H1 (cell line): ENCODE results near the gene RAB40C. TPM values are rescaled to one million over a fixed set of nuclear protein-coding genes. Genes with fewer than 3 reads are reported as not detected.

Experiments used
- polyA plus RNA-seq, 7 experiments: library from polyadenylated mRNA; depleted of rRNA in 3 of 7; stranded (reverse) in 5 of 7; unstranded in 2 of 7; fragments of >200 nt in 5 of 7; fragments of 200-250 nt in 2 of 7; gene quantifications; 1 replicate in 5 of 7; 2 replicates in 1 of 7; 4 replicates in 1 of 7; pipeline versions ENCODE4 v1.2.1 to v1.2.3, GENCODE V29; 2011 to 2013; ENCODE audit warnings: missing spikeins in 2 of 7, mixed read lengths in 2 of 7
- total RNA-seq: library from RNA; stranded (reverse); fragmentation: NEBNext Ultra II Directional; extraction: Animal tissue kit (Norgen Biotek cat#: 25700); gene quantifications from 2 replicates; pipeline ENCODE4 v1.2.1, GENCODE V29; 2021
- TF ChIP-seq, protein P1 (sequence below): fragments of 300-600 bp; sonication (generic); IDR thresholded peaks from 2 replicates; pipeline ENCODE4 v1.7.1; 2012; ENCODE audit warnings: low read length, moderate library complexity, mild to moderate bottlenecking, inconsistent platforms; ENCODE audit not compliant: insufficient replicate concordance

Gene RAB40C
- total and polyA plus RNA-seq, 2 of the 8 experiments (the other 6 are each of a cell fraction or from before 2014, with no cell fraction given): 13.9 to 15.6 TPM

DNA sequence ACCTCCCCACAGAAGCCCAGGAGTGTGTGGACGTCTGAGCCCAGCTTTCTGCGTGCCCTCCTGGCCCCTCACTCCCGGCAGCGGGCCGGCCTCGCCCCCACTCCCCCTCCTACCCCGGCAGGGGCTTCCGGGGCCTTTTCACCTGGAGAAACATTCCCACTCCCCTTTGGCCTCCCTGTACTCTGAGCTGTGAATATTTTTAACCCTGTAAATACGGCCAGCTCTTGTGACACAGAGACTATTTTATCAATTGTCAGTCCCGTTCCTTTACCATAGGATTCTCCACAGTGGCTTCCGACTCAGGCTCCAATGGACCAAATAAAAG, 35.6 kb upstream of the RAB40C start (continued):
- TF ChIP-seq, protein P1, sequence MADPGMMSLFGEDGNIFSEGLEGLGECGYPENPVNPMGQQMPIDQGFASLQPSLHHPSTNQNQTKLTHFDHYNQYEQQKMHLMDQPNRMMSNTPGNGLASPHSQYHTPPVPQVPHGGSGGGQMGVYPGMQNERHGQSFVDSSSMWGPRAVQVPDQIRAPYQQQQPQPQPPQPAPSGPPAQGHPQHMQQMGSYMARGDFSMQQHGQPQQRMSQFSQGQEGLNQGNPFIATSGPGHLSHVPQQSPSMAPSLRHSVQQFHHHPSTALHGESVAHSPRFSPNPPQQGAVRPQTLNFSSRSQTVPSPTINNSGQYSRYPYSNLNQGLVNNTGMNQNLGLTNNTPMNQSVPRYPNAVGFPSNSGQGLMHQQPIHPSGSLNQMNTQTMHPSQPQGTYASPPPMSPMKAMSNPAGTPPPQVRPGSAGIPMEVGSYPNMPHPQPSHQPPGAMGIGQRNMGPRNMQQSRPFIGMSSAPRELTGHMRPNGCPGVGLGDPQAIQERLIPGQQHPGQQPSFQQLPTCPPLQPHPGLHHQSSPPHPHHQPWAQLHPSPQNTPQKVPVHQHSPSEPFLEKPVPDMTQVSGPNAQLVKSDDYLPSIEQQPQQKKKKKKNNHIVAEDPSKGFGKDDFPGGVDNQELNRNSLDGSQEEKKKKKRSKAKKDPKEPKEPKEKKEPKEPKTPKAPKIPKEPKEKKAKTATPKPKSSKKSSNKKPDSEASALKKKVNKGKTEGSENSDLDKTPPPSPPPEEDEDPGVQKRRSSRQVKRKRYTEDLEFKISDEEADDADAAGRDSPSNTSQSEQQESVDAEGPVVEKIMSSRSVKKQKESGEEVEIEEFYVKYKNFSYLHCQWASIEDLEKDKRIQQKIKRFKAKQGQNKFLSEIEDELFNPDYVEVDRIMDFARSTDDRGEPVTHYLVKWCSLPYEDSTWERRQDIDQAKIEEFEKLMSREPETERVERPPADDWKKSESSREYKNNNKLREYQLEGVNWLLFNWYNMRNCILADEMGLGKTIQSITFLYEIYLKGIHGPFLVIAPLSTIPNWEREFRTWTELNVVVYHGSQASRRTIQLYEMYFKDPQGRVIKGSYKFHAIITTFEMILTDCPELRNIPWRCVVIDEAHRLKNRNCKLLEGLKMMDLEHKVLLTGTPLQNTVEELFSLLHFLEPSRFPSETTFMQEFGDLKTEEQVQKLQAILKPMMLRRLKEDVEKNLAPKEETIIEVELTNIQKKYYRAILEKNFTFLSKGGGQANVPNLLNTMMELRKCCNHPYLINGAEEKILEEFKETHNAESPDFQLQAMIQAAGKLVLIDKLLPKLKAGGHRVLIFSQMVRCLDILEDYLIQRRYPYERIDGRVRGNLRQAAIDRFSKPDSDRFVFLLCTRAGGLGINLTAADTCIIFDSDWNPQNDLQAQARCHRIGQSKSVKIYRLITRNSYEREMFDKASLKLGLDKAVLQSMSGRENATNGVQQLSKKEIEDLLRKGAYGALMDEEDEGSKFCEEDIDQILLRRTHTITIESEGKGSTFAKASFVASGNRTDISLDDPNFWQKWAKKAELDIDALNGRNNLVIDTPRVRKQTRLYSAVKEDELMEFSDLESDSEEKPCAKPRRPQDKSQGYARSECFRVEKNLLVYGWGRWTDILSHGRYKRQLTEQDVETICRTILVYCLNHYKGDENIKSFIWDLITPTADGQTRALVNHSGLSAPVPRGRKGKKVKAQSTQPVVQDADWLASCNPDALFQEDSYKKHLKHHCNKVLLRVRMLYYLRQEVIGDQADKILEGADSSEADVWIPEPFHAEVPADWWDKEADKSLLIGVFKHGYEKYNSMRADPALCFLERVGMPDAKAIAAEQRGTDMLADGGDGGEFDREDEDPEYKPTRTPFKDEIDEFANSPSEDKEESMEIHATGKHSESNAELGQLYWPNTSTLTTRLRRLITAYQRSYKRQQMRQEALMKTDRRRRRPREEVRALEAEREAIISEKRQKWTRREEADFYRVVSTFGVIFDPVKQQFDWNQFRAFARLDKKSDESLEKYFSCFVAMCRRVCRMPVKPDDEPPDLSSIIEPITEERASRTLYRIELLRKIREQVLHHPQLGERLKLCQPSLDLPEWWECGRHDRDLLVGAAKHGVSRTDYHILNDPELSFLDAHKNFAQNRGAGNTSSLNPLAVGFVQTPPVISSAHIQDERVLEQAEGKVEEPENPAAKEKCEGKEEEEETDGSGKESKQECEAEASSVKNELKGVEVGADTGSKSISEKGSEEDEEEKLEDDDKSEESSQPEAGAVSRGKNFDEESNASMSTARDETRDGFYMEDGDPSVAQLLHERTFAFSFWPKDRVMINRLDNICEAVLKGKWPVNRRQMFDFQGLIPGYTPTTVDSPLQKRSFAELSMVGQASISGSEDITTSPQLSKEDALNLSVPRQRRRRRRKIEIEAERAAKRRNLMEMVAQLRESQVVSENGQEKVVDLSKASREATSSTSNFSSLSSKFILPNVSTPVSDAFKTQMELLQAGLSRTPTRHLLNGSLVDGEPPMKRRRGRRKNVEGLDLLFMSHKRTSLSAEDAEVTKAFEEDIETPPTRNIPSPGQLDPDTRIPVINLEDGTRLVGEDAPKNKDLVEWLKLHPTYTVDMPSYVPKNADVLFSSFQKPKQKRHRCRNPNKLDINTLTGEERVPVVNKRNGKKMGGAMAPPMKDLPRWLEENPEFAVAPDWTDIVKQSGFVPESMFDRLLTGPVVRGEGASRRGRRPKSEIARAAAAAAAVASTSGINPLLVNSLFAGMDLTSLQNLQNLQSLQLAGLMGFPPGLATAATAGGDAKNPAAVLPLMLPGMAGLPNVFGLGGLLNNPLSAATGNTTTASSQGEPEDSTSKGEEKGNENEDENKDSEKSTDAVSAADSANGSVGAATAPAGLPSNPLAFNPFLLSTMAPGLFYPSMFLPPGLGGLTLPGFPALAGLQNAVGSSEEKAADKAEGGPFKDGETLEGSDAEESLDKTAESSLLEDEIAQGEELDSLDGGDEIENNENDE: no peak
